GM21576 (cell line): ENCODE data around the gene NAP1L4.

Experiments
- ATAC-seq: cut with Tn5 transposase; IDR thresholded peaks from one replicate; pipeline ENCODE4 v1.9.1; 2021; ENCODE audit warnings: mild to moderate bottlenecking, moderate library complexity; ENCODE audit not compliant: unreplicated experiment

NAP1L4 gene

DNA sequence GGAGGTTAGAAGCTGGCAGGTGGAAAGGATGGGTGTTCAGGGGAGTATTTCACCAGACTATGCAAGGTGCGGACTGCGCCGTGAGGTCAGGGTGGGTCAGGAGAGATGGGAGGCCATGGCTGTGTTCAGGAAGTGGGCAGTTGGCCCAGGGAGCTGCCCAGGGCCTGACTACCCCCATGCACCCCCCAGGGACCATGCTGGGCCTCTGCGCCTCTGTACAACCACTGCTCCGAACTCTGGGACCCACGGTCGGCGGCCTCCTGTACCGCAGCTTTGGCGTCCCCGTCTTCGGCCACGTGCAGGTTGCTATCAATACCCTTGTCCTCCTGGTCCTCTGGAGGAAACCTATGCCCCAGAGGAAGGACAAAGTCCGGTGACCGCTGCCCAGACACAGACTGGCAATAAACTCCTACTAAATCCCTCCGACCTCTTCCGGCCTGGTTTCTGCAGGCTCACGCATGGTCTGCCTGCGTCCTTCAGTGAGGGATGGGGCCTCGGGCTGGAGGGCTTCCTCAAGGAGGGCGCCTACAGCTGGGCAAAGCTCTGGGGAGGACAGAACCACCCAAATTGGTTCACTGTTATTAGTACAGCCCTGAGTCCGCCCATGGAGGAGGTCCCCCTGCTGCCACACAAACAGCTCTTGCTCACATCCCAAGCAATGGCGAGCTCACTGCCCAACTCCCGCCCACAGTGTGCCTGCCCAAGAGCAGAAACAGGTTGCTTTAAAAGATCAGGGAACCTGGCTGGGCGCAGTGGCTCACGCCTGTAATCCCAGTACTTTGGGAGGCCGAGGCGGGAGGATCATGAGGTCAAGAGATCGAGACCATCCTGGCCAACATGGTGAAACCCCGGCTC is 67.1 kb downstream of the NAP1L4 start:
- ATAC-seq, result no peak

DNA sequence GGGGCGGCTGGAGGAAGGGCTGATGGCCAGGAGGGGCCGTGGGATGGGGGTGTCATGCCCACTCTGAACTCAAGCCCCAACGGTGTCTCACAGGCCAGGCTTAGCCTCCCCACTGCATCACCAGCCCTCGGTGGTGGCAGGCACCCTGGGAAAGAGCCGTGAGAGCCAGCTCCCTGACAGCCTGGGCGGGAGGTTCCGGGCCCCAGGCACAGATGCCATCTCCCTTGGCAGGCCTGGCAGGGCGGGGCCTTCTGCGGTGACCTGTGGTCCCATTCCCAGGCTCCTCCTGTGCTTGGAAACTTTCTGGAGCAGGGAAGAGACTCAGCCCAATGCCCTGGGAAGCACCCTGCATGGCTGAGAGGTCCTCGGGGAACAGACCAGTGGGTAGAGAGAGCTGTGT is 67.7 kb downstream of the NAP1L4 start:
- ATAC-seq, result no peak

DNA sequence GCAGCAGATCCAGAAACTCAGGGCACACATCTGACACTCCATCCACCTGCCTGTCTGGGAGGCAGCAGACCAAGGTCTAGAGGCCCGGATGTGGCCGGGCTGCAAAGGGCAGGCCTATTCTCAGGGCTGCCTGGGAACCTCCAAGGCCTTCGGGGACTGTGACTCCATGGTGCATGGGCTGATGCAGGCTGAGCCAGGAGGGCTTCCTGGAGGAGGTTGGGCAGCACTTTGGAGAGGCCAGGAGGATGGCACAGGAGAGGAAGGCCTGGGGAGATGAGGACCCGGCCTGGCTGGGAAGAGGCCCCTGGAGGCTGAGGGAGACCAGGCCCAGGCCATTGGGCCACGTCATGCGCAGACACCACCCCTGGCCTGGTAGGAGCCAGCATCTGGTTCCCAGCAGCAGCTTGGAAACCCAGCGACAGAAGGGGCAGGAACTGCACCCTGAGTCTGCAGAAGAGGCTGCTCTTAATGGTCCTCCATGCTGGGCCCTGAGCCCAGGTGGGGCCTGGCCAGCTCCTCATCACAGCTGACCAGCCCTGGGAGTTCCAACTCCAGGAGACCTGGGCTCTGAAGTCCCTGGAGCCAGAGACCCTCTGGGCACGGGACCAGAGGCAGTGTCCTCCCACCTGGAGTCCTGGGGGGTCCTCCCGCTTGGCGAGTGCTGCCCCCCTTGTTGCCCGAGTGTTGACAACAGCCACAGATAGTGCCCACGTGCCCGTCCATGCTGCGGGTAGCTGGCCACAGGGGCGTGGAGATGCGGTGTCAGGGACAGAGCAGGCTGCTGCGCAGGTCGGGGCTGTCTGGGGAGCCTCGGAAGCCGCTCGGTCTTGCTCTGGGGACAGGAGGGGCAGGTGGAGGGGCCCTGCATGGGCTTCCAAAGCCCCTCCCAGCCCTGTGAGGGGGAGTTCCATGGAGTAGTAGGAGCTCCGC is 68.4 kb downstream of the NAP1L4 start:
- no peak for ATAC-seq

DNA sequence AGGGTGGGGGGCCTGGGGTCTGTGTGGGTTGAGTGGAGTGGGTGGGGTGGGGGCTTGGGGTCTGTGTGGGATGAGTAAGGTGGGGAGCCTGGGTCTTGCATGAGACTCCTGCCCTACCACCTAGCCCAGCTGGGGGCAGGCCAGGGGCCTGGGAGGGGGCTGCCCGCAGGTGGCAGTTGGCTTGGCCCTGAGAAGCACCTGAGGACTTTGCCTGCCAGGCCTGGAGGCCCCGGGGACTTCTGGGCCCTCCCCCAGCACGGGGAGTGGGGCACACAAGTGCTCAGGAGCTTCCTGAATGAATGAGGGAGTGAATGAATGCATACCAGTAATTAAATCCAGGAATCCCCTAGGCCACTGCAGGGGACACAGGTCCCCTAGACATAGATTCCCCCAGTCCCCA is 69.5 kb downstream of the NAP1L4 start:
- ATAC-seq, result no peak

DNA sequence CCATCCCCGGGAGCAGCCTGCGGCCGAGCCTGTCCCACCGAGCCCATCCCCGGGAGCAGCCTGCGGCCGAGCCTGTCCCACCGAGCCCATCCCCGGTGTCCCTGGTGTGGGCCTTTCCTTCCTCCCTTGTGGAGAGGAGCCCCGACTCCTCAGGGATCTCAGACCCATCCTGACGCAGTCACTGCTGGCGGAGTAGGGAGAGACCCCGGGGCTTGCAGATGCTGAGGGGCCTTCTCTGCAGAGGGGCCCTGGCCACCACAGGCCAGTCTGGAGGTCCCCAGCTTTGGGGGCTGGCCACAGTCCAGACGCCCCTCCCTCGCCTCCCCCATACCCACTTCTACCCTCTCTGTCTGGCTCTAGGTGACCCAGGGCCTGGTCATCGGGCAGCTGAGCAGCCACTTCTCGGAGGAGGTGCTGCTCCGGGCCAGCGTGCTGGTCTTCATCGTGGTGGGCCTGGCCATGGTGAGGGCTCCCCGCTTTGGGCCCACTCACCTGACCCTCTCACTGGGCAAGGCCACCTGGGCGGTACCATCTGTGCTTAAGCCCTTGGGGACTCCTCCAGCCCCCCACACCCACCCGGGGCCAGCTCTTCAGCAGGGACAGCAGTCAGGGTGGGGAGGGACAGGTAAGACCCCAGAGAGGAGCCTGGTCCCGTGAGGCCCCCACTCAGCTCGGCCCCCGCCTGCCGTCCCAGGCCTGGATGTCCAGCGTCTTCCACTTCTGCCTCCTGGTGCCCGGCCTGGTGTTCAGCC is 70.2 kb downstream of the NAP1L4 start:
- ATAC-seq, result no peak

DNA sequence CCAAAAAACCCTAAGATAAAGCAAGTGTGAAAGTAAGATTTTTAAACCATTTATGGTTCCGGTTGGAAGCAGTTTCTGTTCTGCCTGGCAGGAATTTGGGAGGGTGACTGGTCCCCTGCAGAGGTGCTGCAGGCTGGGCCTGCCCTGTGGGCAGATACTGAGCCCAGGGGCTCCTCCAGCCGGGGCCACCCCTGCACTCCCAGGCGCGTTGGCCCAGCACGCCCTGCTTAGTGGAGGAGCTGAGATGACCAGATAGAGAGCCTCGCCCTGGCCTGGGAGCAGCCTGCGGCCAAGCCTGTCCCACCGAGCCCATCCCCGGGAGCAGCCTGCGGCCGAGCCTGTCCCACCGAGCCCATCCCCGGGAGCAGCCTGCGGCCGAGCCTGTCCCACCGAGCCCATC is 70.9 kb downstream of the NAP1L4 start:
- ATAC-seq, result no peak

DNA sequence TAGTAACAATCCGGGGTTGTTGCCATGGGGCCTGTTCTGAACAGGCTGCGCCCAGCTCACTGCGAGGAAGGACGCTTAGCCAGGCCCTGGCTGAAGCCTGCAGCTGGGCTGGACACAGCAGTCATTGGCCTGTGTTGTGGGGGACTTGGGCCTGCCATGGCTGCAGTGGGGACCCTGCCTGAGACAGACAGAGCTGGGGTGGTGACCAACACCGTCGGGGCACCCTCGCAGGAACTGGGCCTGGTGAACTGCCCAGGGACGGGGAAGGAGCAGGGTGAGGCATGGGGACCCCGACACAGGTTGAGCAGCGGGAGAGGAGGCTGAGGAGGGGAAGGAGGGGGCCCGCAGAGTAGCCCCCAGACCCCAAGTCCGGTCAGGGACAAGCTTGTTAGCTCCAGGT is 71.8 kb downstream of the NAP1L4 start:
- no peak for ATAC-seq

DNA sequence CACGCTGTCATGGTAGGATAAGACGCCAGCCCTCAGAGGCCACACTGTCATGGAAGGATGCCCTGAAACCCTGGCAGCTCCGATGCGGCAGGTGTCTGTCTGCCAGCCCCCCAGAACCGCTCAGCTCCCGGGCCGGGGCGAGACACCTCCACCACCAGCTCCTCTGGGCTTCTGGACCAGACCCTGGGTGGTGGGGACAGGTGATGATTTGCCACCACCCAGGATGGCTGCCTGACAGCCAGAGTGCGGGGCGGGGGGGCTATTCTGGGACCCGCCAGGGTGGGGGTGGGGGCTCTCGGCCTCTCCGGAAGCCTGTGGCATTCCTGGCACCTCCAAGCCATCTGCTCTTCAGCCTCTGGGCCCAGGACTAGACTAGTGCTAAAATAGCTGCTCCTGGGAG is 72.3 kb downstream of the NAP1L4 start:
- no peak for ATAC-seq

DNA sequence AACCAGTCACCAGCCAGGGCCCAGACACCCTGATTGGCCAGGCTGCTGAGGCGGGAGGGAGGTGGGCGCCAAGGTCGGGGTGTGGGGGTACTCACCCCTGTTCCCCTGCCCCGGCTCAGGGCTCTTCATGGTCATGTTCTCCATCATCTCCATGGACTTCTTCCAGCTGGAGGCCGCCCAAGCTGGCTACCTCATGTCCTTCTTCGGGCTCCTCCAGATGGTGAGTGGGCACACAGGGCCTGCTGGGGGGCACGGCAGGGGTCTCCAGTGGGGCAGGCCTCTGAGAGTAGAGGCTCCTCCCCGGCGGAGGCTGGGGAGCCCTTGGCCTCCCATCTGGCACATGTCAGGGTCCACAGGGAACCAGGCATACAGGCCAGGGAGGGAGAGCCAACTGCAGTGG is 72.9 kb downstream of the NAP1L4 start:
- ATAC-seq, result no peak

DNA sequence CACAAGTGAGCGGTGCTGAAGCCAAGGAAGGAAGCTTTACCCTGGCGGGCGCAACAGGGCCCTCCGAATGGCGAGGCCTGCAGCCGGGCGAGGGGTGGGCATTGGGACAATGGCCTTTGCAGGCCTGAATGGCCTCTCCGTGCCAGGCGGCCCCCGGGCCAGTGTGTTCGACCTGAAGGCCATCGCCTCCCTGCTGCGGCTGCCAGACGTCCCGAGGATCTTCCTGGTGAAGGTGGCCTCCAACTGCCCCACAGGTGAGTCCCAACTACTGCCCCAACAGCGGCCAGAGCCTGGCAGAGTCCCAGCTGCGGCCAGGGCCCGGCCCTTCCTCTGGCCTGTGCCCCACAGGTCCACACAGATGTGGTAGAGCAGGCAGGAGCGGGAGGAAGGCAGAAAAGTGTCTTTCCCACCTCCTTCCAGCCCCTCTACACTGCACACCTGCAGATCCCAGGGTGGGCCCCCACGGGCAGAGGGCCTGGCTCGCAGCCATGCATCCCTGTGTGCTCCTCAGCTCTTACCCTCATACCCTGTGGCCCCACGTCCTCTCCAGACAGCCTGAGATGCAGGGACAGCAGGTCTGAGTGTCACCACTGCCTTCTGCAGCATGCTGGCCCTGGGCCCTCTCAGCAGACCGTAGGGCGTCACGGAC is 74.2 kb downstream of the NAP1L4 start:
- no peak for ATAC-seq

DNA sequence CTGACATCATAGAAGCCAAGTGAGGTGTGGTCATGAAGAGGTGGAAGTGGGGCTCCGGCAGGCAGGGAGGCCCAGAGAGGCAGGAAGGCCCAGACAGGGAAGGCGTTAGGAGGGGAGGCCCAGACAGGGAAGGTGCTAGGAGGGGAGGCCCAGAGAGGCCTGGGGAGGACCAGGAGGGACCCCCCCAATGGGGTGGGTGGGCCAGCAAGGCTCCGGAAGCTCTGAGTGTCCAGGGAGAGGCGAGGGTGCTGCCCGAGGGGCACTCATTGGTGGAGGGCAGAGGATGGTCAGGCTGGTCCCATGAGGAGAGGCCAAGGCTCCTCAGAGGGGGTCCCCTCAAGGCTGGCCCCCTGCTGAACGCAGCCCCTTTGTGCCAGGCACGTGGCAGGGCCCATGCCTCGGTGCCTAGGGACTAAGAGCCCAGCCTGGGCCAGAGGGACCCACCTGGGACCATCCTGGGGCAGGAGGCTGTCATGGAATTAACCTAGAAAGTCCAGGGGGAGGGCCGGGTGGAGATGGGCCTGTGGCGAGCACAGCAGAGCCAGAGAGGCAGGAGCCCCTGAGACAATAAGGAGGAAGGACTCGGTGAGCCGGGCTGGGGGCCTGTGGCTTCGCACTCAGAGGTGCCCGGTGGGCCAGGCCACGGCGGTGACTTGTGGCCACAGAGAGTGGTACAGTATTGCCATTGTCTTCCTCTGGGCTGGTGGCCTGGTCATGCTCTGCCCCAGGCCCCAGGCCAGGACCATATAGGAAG is 75.1 kb downstream of the NAP1L4 start:
- ATAC-seq, result no peak

DNA sequence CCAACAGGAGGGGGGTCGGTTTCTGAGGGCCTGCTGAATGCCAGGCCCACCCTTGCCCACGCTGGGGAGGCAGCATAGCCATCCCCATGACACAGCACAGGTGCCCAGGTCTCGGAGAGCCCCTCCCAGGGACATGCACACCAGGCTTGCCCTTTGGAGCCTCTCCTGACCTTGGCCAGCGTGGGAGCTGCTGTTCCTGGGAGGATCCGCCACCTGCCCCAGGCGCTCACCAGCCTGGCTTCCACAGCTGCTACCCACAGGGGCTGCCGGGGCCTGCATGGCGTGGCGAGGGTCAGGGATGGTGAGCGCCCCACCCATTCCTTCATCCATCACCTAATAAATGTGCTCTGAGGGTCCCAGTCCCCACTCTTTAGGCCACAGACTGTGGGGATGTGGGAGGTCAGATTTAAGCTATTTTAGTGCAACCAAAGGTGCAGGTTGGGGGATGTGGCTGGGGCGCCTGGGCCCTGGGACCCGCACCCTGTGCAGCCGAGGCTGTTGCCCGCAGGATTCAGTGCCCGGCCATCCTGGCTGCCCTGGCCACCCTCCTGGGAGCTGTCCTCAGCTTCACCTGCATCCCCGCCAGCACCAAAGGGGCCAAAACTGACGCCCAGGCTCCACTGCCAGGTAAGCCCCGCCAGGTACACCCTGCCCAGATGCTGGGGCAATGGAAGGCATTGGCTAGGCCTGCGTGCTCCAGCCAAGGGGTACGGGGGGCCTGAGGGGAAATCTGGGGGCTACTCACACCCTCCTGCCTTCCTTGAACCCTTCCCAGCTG is 75.8 kb downstream of the NAP1L4 start:
- no peak for ATAC-seq

DNA sequence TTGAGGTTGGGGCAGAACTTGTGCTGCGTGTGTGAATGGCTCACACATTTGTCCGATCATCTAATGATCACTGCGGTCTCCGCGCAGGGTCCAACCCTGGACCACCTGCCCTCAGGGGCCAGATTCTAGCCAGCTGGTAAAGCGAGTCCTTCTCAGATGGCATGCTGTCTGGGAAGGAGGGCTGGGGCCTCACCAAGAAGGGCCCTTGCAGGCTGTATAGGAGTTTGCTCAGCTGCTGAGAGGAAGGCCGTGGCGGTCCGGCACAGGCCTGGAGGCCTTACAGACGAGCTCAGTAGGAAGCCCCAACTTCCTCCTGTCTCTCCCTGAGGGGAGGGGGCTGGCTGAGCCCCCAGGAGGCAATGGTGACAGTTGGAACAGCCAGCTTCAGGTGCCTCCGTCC is 76.7 kb downstream of the NAP1L4 start:
- ATAC-seq, result no peak

DNA sequence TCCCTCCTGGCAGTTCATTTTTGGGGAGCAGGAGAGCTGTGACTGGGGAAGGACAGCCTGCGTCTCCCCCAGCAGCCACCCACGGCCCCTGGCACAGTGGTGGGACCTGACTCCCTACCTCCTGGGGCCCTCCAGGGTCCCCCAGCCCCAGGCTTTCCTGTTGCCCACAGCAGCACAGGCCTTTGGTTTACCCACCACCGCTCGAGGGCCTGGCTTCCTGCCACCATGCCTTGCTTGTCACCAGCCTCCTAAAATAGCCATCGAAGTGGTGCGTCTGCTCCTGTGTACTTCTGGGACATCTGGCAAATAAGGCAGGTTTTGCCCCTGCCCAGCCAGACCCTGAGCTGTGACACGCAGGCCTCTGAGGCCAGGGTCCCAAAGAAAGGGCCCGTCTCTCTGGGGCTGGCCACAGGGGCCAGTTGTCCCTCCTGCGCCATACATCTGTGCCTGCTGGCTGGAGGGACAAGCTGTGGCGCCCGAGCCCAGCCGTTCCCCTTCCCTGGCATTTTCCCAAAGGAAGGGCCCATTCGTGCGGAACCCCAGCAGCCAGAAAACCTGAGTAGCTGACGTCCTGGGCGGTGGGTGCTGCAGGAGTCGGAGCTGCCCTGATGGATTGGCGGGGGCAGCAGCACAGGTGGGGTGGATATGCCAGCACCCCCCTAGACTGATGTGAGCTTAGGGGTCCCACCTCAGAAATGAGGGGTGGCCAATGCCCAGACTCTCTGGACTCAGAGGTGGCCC is 77.5 kb downstream of the NAP1L4 start:
- ATAC-seq, result no peak

DNA sequence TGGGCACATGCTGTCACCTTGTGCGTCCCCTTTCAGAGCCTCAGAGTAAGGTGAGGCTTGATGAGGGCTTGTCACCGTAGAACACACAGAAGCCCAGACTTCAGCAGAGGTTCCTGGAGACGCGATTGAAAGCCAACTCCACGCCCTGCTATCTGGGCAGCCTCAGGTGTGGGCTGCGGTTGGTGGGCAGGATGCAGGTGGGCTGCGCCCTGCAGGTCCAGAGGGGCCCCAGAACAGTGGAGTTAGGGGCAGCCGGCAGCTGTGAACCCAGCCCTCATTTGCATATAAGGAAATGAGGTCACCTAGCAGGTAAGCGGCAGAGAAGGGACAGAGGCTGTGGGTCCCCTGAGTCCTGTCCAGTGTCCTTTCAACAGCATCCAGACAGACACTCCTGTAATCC is 78.4 kb downstream of the NAP1L4 start:
- ATAC-seq, result no peak

DNA sequence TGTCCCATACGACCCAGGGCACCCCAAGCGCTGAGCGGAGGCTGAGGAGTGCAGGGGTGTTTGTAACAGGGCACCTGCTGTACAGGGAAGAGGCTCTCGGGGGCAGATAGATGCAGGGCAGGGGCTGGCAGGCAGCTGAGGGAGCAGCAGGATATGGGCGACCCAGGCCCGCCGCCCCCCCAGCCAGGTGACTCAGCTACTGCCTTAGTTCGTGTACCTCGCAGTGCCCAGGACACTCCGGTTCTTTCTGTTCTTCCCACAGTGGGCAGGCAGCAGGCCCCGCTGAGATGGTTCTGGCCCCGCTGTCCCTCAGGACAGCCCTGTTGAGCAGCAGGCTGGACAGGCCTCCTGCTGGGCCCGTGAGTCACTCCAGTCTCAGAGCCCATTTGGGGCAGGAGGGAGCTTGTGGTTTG is 79.1 kb downstream of the NAP1L4 start:
- no peak for ATAC-seq

DNA sequence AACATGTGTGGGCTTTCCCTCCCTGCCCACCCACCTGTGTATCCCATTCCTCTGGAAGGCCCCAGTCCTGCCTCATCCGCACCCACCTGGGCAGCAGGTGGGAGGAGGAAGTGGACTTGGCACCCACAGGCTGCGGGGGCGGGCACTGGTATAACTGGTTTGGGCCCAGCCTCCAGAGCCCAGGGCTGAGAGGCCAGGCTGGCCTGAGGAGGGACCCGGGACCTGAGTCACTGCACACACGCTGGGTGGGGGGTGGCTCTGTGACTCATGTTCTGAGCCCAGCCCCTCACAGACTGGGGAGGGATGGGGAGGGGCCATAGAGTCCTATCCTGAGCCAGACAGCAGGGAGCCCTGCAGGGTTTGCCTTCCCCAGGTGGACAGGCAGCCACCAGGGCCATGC is 79.6 kb downstream of the NAP1L4 start:
- ATAC-seq, result no peak

DNA sequence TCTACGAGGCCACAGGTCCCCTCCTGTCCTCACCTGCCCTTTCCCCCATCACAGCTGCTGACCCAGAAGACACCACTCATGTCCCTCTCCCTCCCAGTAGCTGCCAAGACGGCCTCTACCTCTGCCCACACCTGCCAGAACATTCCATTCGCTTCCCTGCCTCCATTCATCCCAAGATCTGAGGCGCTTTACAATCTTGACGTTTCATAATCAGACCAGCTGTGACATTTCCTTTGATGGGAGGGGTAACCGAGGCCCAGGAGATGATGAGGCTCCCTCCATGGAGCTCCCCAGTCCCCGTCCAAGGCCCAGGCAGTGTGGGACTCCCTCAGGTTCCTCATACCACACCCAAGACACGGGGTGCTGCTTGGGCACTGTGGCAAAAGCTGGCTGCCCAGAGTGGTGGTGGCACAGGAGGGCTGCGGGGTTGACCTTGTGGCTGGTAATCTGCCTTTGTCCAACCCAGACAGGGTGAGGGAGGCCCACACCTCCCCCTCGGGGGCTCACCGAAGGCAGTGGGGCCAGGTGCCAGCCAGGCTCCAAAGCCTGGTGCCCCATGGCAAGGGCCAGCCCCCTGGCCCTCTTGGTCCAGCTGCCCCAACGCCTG is 80.2 kb downstream of the NAP1L4 start:
- ATAC-seq, result no peak
